ENCODE results near the gene MYO18A. TPM values are rescaled to one million over a fixed set of nuclear protein-coding genes. Genes with fewer than 3 reads are reported as not detected.

MYO18A gene
- total and polyA plus RNA-seq, 2 of the 4 experiments (the other 2 are of a cell fraction), result 22.4 to 39.1 TPM

DNA sequence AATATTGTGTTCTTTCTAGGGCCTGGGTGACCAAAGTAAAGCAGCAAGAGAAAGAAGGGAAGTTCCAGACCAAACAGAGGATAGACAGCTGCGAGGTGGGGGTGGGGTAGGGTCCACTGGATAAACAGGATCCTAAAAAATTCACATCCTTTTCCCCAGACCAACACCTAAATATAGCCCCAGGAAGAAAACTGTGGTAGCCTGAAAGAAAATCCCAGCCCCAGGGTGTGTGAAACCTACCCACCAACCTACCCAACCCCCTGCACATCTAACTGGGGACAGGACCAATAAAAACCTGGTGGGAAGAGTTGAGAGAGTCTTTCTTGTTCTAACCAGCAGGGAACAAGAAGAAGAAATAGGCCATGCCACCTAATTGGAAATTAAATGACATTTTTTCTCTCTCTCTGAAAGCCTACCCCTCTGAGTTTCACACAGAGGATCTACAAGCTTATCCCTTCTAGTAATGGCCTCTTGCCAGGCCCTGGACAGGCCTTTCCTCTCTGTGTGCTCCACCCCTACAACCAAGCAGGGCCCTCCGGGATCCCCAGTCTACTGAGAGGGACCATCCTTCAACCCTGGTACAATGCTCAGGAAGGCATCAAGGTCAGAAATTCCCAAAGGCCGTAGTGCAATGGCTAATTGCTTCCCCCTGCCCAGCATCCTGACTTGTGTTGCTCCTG, 12.0 kb downstream of the MYO18A start:
- ATAC-seq (ENCODE audit: low read depth) (no peak), DNase-seq (no peak)
- Histone ChIP-seq H3K9ac (ENCODE audit: low read depth, low read length) (no peak overlapping the region), H3K4ac (ENCODE audit: low read depth, low read length) (peak overlapping the region; percentile 53; the same call in 1 of the 2 replicates), H3K9me3 (ENCODE audit: control insufficient read depth, insufficient read depth, low read length) (no peaks in the 10 kb centered on the region), H2BK5ac (ENCODE audit: low read depth, low read length, poor library complexity, severe bottlenecking) (no peak overlapping the region), H3K27me3 (ENCODE audit: control insufficient read depth, insufficient read depth, low read length) (no peaks in the 10 kb centered on the region), H3K23ac (ENCODE audit: low read depth, low read length) (peak overlapping the region; percentile 12; the same call in 1 of the 2 replicates), H4K5ac (ENCODE audit: low read depth, low read length) (no peak overlapping the region), H3K14ac (replicated peaks; ENCODE audit: low read depth, low read length) (peak overlapping the region; percentile 62), H3K56ac (ENCODE audit: extremely low read depth, insufficient read depth, low read length) (no peak overlapping the region), H4K91ac (ENCODE audit: insufficient read depth, low read depth, low read length) (no peak overlapping the region), H2AK9ac (replicated peaks; ENCODE audit: low read depth, low read length, poor library complexity) (peak overlapping the region; percentile 79), H3K9me1 (ENCODE audit: insufficient read depth, low read length) (peaks cover 21% of the 10 kb centered on the region), H3K18ac (ENCODE audit: low read depth, low read length) (no peak overlapping the region), H2BK15ac (ENCODE audit: low read depth, low read length) (no peak overlapping the region; the same call in 2 of the 3 replicates), H4K20me1 (ENCODE audit: insufficient read depth, low read length) (peaks cover 7% of the 10 kb centered on the region; the same call in 1 of the 2 replicates), H3K4me1 (ENCODE audit: control insufficient read depth, insufficient read depth, low read length) (peaks cover 9% of the 10 kb centered on the region), H3K79me1 (ENCODE audit: low read depth in 1 of 2, low read length in 2 of 2) (peaks cover 12 to 66% of the 10 kb centered on the region in 2 experiments), H3K36me3 (ENCODE audit: control insufficient read depth, insufficient read depth, low read length) (peaks cover 15% of the 10 kb centered on the region), H4K8ac (ENCODE audit: low read depth in 2 of 2, low read length in 2 of 2) (0 out of 4 replicates have a peak overlapping the region, but pooled peaks of 1 of the 2 experiments have one; percentile 10), H2BK120ac (ENCODE audit: low read depth, low read length) (peak overlapping the region; percentile 39; the same call in 1 of the 2 replicates), H2AK5ac (ENCODE audit: low read depth, low read length) (no peak overlapping the region), H2AFZ (replicated peaks; ENCODE audit: low read length, poor library complexity) (no peak overlapping the region), H3K4me2 (ENCODE audit: low read depth, low read length) (no peak overlapping the region), H2BK20ac (ENCODE audit: low read depth, low read length) (0 out of 2 replicates have a peak overlapping the region, but pooled peaks have one; percentile 9), H3K27ac (ENCODE audit: insufficient read depth, low read length) (no peak overlapping the region), H3K4me3 (ENCODE audit: insufficient read depth, low read depth, low read length) (no peak overlapping the region)
- in situ Hi-C loops (cut with MboI; ENCODE audit: low sequenced_read_pairs), result no loop called here
- no TSS peak for BruUV-seq (replicated peaks)
- 92% methylated on average over 2 of the region's 3 CpGs; no CpG with 5 or more reads in 1 of the 2 experiments for WGBS, 2 experiments (ENCODE audit: extremely low coverage in 2 of 2, insufficient read length in 1 of 2)
- TF ChIP-seq RCOR1 (IDR thresholded peaks at IDR 0.05; ENCODE audit: insufficient replicate concordance, low read length) (no peak), CEBPB (IDR thresholded peaks at IDR 0.05; ENCODE audit: low read depth, low read length) (no peak), RFX5 (IDR thresholded peaks at IDR 0.05; ENCODE audit: low read depth, low read length) (no peak), SMC3 (IDR thresholded peaks at IDR 0.05; ENCODE audit: low read depth, low read length) (no peak), RAD21 (IDR thresholded peaks at IDR 0.05; ENCODE audit: low read length) (no peak), MAFK (IDR thresholded peaks at IDR 0.05; ENCODE audit: low read depth, low read length) (no peak), BHLHE40 (IDR thresholded peaks at IDR 0.05; ENCODE audit: low read depth, low read length) (no peak), POLR2A (IDR thresholded peaks at IDR 0.05; ENCODE audit: low read depth, low read length) (no peak), ELK1 (IDR thresholded peaks at IDR 0.05; ENCODE audit: borderline replicate concordance, low read depth, low read length) (no peak), CTCF (conservative IDR thresholded peaks at IDR 0.05; ENCODE audit: low read depth, low read length) (no peak)
- CTCF ChIA-PET, result no interaction called here
- intact Hi-C loops (cut with micrococcal nuclease), result no loop called here
- dilution Hi-C loops (cut with HindIII; ENCODE audit: low sequenced_read_pairs, unreplicated experiment), result no loop called here
- POLR2A ChIA-PET (ENCODE audit: unreplicated experiment), result interaction anchor here (0.6 kb wide), 1 partner anchor 12 kb away, joined by 6 read pairs; no protein-coding TSS in a partner anchor

Measured in IMR-90 (cell line).